HepG2 (cell line): ENCODE data around the gene FAM43A. TPM values are rescaled to one million over a fixed set of nuclear protein-coding genes. Genes with fewer than 3 reads are reported as not detected.
A peak's percentile ranks its signal among the peaks of the same experiment; 100 is the strongest.

Experiments
- ARNTL ChIP-seq: sonication (generic); formaldehyde crosslinking; IDR thresholded peaks from 2 replicates; pipeline ENCODE4 v1.4.0; 2020; ENCODE audit warnings: mild to moderate bottlenecking, missing genetic modification reagents
- CREM ChIP-seq, 2 experiments: sonication (generic) in 1 of 2; formaldehyde crosslinking in 1 of 2; IDR thresholded peaks; 2 replicates each; pipeline versions ENCODE4 v1.4.0 to v1.6.1; 2016 to 2020; ENCODE audit warnings: antibody characterized with exemption in 1 of 2, mild to moderate bottlenecking in 1 of 2, missing genetic modification reagents in 1 of 2
- ELF3 ChIP-seq: IDR thresholded peaks from 2 replicates; pipeline ENCODE4 v1.6.1; 2016; ENCODE audit warnings: missing genetic modification reagents, missing compliant biosample characterization
- GATAD1 ChIP-seq: IDR thresholded peaks from 2 replicates; pipeline ENCODE4 v1.6.1; 2016; ENCODE audit warnings: missing genetic modification reagents, missing compliant biosample characterization
- HDAC2 ChIP-seq: sonication (generic); formaldehyde crosslinking; IDR thresholded peaks from 2 replicates; pipeline ENCODE4 v1.4.0; 2020; ENCODE audit warnings: missing genetic modification reagents
- HIVEP1 ChIP-seq: sonication (generic); formaldehyde crosslinking; IDR thresholded peaks from 2 replicates; pipeline ENCODE4 v1.4.0; 2020; ENCODE audit warnings: mild to moderate bottlenecking, missing genetic modification reagents
- KDM5A ChIP-seq: fragments of 200-600 bp; sonication (generic); IDR thresholded peaks from 2 replicates; pipeline ENCODE4 v1.7.0; 2018; ENCODE audit warnings: antibody characterized with exemption, mild to moderate bottlenecking, low read length, borderline replicate concordance
- PLRG1 ChIP-seq: fragments of 450-650 bp; conservative IDR thresholded peaks from 2 replicates; pipeline ENCODE4 v1.6.1; 2016
- RAD21 ChIP-seq: fragments of 450-650 bp; formaldehyde crosslinking; IDR thresholded peaks from 2 replicates; pipeline ENCODE4 v1.5.0; 2020; ENCODE audit warnings: mild to moderate bottlenecking
- RFXAP ChIP-seq: sonication (generic); formaldehyde crosslinking; IDR thresholded peaks from 2 replicates; pipeline ENCODE4 v1.4.0; 2020; ENCODE audit warnings: missing genetic modification reagents, borderline replicate concordance
- SMAD3 ChIP-seq: sonication (generic); formaldehyde crosslinking; IDR thresholded peaks from 2 replicates; pipeline ENCODE4 v1.4.0; 2020; ENCODE audit warnings: missing genetic modification reagents
- SP2 ChIP-seq: sonication (generic); formaldehyde crosslinking; IDR thresholded peaks from 2 replicates; pipeline ENCODE4 v1.5.1; 2020; ENCODE audit warnings: mild to moderate bottlenecking, missing genetic modification reagents
- TBX2 ChIP-seq: sonication (generic); formaldehyde crosslinking; IDR thresholded peaks from 2 replicates; pipeline ENCODE4 v1.5.0; 2020; ENCODE audit warnings: missing genetic modification reagents, mild to moderate bottlenecking, borderline replicate concordance
- WIZ ChIP-seq: sonication (generic); formaldehyde crosslinking; IDR thresholded peaks from 2 replicates; pipeline ENCODE4 v1.5.1; 2020; ENCODE audit warnings: mild to moderate bottlenecking, missing genetic modification reagents
- YEATS4 ChIP-seq: sonication (generic); formaldehyde crosslinking; IDR thresholded peaks from 2 replicates; pipeline ENCODE4 v1.4.0; 2020; ENCODE audit warnings: missing genetic modification reagents, borderline replicate concordance
- YY1 ChIP-seq: IDR thresholded peaks from 2 replicates; pipeline ENCODE4 v1.6.1; 2011; ENCODE audit warnings: low read length, low read depth, moderate library complexity, mild to moderate bottlenecking; ENCODE audit not compliant: insufficient read depth, insufficient replicate concordance
- ZEB1 ChIP-seq: IDR thresholded peaks from 2 replicates; pipeline ENCODE4 v1.6.1; 2012; ENCODE audit warnings: mild to moderate bottlenecking, low read depth, inconsistent platforms; ENCODE audit not compliant: insufficient replicate concordance
- ZFP41 ChIP-seq: sonication (generic); formaldehyde crosslinking; IDR thresholded peaks from 2 replicates; pipeline ENCODE4 v1.4.0; 2020; ENCODE audit warnings: mild to moderate bottlenecking, missing genetic modification reagents, borderline replicate concordance
- ZKSCAN8 ChIP-seq: IDR thresholded peaks from 2 replicates; pipeline ENCODE4 v1.6.1; 2016; ENCODE audit warnings: borderline replicate concordance, missing genetic modification reagents, missing compliant biosample characterization
- ZNF124 ChIP-seq: sonication (generic); formaldehyde crosslinking; IDR thresholded peaks from 2 replicates; pipeline ENCODE4 v1.4.0; 2020; ENCODE audit warnings: missing genetic modification reagents
- ZNF260 ChIP-seq: sonication (generic); formaldehyde crosslinking; IDR thresholded peaks from 2 replicates; pipeline ENCODE4 v1.4.0; 2020; ENCODE audit warnings: missing genetic modification reagents, low read depth, mild to moderate bottlenecking, borderline replicate concordance
- ZNF510 ChIP-seq: sonication (generic); formaldehyde crosslinking; IDR thresholded peaks from 2 replicates; pipeline ENCODE4 v1.4.0; 2020; ENCODE audit warnings: low read depth, mild to moderate bottlenecking, missing genetic modification reagents
- ZNF780A ChIP-seq: sonication (generic); formaldehyde crosslinking; IDR thresholded peaks from 2 replicates; pipeline ENCODE4 v1.8.0; 2022; ENCODE audit warnings: mild to moderate bottlenecking, missing genetic modification reagents, moderate library complexity
- polyA plus RNA-seq, 8 experiments: library from polyadenylated mRNA; depleted of rRNA in 3 of 8; stranded (reverse) in 7 of 8; unstranded in 1 of 8; fragments of >200 nt; fragmentation: Illumina TruSeq in 4 of 8; extraction: Trizol in 4 of 8; gene quantifications; 2 replicates each; pipeline versions ENCODE4 v1.2.1 to v1.2.3, GENCODE V29; 2011 to 2016; ENCODE audit warnings: low read depth in 4 of 8, missing spikeins in 1 of 8, mixed read lengths in 1 of 8; ENCODE audit not compliant: insufficient read depth in 1 of 8
- total RNA-seq, 5 experiments: library from RNA; depleted of rRNA; stranded (reverse); fragments of >200 nt; fragmentation: Illumina TruSeq; extraction: Trizol; gene quantifications; 2 replicates each; pipeline ENCODE4 v1.2.3, GENCODE V29; 2016; ENCODE audit warnings: low read depth in 1 of 5
- TF ChIP-seq, protein P1 (sequence below): sonication (generic); formaldehyde crosslinking; IDR thresholded peaks from 2 replicates; pipeline ENCODE4 v1.4.0; 2020; ENCODE audit warnings: missing genetic modification reagents
- TF ChIP-seq, protein P2 (sequence below): sonication (generic); formaldehyde crosslinking; IDR thresholded peaks from 2 replicates; pipeline ENCODE4 v1.4.0; 2020; ENCODE audit warnings: mild to moderate bottlenecking, missing genetic modification reagents
- TF ChIP-seq, protein P3 (sequence below): sonication (generic); formaldehyde crosslinking; IDR thresholded peaks from 2 replicates; pipeline ENCODE4 v1.8.0; 2022; ENCODE audit warnings: missing genetic modification reagents, low read depth, mild to moderate bottlenecking, borderline replicate concordance

Gene FAM43A
- total and polyA plus RNA-seq, 2 of the 13 experiments (the other 11 are each of a cell fraction or from before 2014, with no cell fraction given): 0.91 to 1.8 TPM

DNA sequence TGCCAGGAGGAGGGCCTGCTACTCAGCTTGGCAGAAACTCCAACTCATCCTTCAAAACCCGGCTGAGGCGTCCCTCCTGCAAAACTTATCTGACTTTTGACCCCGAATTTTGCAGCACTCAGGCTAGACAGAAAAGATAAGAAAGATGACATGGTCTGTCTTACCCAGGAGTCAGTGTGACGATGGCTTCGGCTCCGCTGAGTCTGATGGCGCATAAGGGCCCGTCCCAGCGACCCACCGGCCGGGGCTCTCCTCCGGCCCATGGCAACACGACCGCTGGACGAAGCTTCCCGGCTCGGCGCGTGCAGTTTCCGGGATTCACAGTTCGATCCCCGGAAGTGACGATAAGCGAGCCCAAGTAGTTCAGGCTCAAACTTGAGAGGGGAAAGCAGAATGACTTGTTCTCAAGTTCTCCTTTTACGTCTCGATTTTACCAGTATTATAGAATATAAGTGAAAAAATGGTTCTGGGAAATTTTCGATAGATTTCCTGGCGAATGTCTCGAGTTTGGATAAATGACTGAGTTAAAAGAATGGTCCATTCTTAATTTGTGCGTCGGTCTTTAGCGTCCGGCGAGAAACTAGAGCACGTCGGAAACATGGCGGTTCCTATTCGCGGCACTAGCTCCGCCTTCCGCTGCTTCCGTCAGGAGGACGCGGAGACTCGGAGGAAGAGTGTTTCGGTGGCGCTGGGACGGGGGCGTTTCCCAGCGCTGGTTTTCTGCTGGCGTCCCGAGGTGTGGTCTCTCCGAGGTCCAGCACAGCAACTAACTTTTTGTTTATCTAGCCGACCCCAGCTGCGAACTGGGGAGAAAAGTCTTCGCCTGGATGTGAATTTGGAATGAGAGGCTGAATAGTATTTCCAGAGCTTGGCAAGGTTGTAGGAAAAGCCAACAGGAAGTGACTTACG lies 13.5 kb upstream of the FAM43A start, which contains the start of gene LSG1 (continued):
- TF ChIP-seq ZNF780A (CRISPR knock-in tag): no peak
- TF ChIP-seq ZEB1: peak; percentile 18
- no peak for TF ChIP-seq RAD21 (CRISPR knock-in tag)
- peak; percentile 86 for TF ChIP-seq TBX2 (CRISPR knock-in tag)
- TF ChIP-seq SP2 (CRISPR knock-in tag): peak; percentile 33
- TF ChIP-seq, protein P1, sequence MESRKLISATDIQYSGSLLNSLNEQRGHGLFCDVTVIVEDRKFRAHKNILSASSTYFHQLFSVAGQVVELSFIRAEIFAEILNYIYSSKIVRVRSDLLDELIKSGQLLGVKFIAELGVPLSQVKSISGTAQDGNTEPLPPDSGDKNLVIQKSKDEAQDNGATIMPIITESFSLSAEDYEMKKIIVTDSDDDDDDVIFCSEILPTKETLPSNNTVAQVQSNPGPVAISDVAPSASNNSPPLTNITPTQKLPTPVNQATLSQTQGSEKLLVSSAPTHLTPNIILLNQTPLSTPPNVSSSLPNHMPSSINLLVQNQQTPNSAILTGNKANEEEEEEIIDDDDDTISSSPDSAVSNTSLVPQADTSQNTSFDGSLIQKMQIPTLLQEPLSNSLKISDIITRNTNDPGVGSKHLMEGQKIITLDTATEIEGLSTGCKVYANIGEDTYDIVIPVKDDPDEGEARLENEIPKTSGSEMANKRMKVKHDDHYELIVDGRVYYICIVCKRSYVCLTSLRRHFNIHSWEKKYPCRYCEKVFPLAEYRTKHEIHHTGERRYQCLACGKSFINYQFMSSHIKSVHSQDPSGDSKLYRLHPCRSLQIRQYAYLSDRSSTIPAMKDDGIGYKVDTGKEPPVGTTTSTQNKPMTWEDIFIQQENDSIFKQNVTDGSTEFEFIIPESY (CRISPR knock-in tag): peak; percentile 18; the same call in 1 of the 2 replicates
- TF ChIP-seq HDAC2: peak; percentile 73
- TF ChIP-seq YY1: peak; percentile 94
- TF ChIP-seq CREM (IDR thresholded peaks at IDR 0.05): peak; percentile 96
- TF ChIP-seq CREM (CRISPR knock-in tag; IDR thresholded peaks at IDR 0.05): no peak
- peak; percentile 38; the same call in 1 of the 2 replicates for TF ChIP-seq RFXAP
- TF ChIP-seq, protein P2, sequence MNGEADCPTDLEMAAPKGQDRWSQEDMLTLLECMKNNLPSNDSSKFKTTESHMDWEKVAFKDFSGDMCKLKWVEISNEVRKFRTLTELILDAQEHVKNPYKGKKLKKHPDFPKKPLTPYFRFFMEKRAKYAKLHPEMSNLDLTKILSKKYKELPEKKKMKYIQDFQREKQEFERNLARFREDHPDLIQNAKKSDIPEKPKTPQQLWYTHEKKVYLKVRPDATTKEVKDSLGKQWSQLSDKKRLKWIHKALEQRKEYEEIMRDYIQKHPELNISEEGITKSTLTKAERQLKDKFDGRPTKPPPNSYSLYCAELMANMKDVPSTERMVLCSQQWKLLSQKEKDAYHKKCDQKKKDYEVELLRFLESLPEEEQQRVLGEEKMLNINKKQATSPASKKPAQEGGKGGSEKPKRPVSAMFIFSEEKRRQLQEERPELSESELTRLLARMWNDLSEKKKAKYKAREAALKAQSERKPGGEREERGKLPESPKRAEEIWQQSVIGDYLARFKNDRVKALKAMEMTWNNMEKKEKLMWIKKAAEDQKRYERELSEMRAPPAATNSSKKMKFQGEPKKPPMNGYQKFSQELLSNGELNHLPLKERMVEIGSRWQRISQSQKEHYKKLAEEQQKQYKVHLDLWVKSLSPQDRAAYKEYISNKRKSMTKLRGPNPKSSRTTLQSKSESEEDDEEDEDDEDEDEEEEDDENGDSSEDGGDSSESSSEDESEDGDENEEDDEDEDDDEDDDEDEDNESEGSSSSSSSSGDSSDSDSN: peak; percentile 98
- peak; percentile 98 for TF ChIP-seq KDM5A
- TF ChIP-seq WIZ (CRISPR knock-in tag): peak; percentile 84; the same call in 1 of the 2 replicates
- TF ChIP-seq SMAD3: peak; percentile 88
- peak; percentile 50; the same call in 1 of the 2 replicates for TF ChIP-seq ZKSCAN8 (CRISPR knock-in tag)
- TF ChIP-seq GATAD1 (CRISPR knock-in tag): peak; percentile 97
- no peak for TF ChIP-seq ZFP41
- TF ChIP-seq ARNTL (CRISPR knock-in tag): no peak
- peak; percentile 75; the same call in 1 of the 2 replicates for TF ChIP-seq YEATS4
- TF ChIP-seq, protein P3, sequence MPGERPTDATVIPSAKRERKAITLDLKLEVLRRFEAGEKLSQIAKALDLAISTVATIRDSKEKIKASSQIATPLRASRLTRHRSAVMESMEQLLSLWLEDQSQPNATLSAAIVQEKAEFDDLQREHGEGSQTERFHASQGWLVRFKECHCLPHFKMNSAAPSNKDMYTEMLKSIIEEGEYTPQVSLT (CRISPR knock-in tag): no peak
- peak; percentile 94 for TF ChIP-seq ELF3 (CRISPR knock-in tag)
- peak; percentile 31; the same call in 1 of the 2 replicates for TF ChIP-seq ZNF124 (CRISPR knock-in tag)
- no peak for TF ChIP-seq ZNF260 (CRISPR knock-in tag)
- TF ChIP-seq HIVEP1 (CRISPR knock-in tag): peak; percentile 39; the same call in 1 of the 2 replicates
- no peak for TF ChIP-seq PLRG1
- TF ChIP-seq ZNF510 (CRISPR knock-in tag): 0 out of 2 replicates have a peak, but pooled peaks have one; percentile 61
